ENCODE results near the gene NUP62.

The NUP62 gene

DNA sequence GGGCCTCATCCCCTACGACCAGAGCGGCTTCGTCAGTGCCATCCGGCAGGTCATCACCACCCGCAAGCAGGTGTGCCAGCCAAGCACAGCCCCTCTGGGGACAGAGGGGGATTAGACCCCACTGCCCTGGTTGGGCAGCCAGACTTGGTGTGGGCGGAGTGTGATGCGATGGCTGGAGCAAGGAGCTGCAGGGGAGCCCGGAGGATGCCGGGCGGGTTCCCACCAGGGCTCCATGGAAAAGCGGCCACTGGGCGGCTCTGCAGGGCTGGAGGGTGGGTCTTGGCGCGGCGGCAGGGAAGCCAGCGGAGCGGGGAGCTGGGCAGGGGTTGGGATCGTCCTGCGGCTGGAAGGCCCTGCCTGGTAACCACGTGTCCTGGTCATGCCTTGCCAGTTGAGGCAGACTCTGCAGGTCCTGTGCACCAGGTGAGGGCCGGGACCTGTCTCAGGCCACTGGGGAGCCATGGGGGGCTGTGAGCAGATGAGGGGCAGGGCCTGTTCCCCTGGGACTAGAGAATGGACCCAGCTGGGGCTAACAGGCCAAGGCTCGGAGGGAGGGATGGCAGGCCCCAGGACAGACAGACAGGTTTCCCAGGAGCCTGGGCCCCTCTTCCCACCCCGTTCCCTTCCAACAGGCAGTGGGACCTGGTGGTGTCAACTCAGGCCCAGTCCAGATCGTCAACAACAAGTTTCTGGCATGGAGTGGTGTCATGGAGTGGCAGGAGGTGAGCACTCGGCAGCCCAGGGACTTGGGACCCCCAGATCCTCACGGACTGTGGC is 72.1 kb downstream of the NUP62 start:
- no peak for TF ChIP-seq SUZ12 (IDR thresholded peaks at IDR 0.05; ENCODE audit: extremely low read depth, insufficient read depth, insufficient read length)
- TF ChIP-seq ZNF274 (IDR thresholded peaks at IDR 0.05; ENCODE audit: low read depth, low read length) = no peak
- TF ChIP-seq YY1 (IDR thresholded peaks at IDR 0.05; ENCODE audit: insufficient read depth, insufficient read length) = no peak
- H3K9me3 ChIP-seq (ENCODE audit: insufficient read depth, low read length) = no peaks in the 10 kb centered on the region
- no peak overlapping the region for H3K4me3 ChIP-seq (ENCODE audit: insufficient read length, low read depth)
- peaks cover 25% of the 10 kb centered on the region for H3K4me1 ChIP-seq (ENCODE audit: insufficient read depth, insufficient read length)
- peaks cover 86% of the 10 kb centered on the region for H3K36me3 ChIP-seq (ENCODE audit: insufficient read depth, insufficient read length, low read length)
- H3K27me3 ChIP-seq (ENCODE audit: insufficient read depth, insufficient read length) = no peaks in the 10 kb centered on the region
- DNase-seq (ENCODE audit: low read depth, low spot score) = no peak
- H3K9ac ChIP-seq (ENCODE audit: insufficient read length, low read depth) = no peak overlapping the region
